ENCODE results near the gene LCN12.

DNA sequence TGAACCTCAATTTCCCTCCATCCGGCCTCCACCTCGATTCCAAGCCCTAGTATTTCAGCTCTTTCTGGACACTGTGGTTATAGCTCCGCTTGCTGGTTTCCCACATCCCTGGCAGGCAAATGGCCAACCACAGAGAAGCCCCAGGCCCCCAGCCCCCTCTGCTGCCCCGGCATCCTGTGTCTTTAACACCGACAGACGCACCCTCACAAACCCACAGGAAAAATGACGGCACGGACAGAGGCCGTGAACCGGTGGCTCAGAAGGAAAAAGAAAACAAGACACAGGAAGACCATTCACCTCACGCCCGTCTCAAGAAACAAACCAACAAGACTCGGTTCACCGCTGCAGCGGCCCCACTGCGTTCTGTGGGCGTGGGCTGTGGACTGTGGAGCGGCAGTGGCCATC lies 45.8 kb downstream of the LCN12 start:
- TF ChIP-seq POLR2AphosphoS5 (IDR thresholded peaks at IDR 0.05; ENCODE audit: low read depth, low read length), result no peak
- TF ChIP-seq TAF1 (IDR thresholded peaks at IDR 0.05; ENCODE audit: low read depth, low read length), result no peak

All from GM12891 (cell line).